H9 (cell line): ENCODE measurements around the gene AFAP1. TPM values are rescaled to one million over a fixed set of nuclear protein-coding genes. Genes with fewer than 3 reads are reported as not detected.

ENCODE experiments used
- DNase-seq: peaks from one replicate; pipeline ENCODE4 v3.0.0-alpha.2; 2017
- H2AFZ ChIP-seq: one replicate; pipeline ENCODE4 v1.6.1; 2013; ENCODE audit warnings: mild to moderate bottlenecking, low read length, control low read depth, moderate library complexity
- H2AK5ac ChIP-seq: 2 replicates; pipeline ENCODE4 v1.6.1; 2013; ENCODE audit warnings: low read length, control low read depth, mixed read lengths; ENCODE audit not compliant: insufficient read length
- H2BK120ac ChIP-seq: one replicate; pipeline ENCODE4 v1.6.1; 2013; ENCODE audit warnings: low read depth, mild to moderate bottlenecking, low read length, control low read depth, inconsistent platforms; ENCODE audit not compliant: poor library complexity, severe bottlenecking
- H2BK12ac ChIP-seq: 2 replicates; pipeline ENCODE4 v1.6.1; 2013; ENCODE audit warnings: low read length, control low read depth, mixed read lengths, low read depth; ENCODE audit not compliant: insufficient read length
- H2BK15ac ChIP-seq: 2 replicates; pipeline ENCODE4 v1.6.1; 2013; ENCODE audit warnings: low read depth, low read length, control low read depth
- H2BK20ac ChIP-seq: one replicate; pipeline ENCODE4 v1.6.1; 2013; ENCODE audit warnings: low read depth, mild to moderate bottlenecking, low read length, control low read depth, inconsistent platforms; ENCODE audit not compliant: poor library complexity, severe bottlenecking
- H2BK5ac ChIP-seq: 2 replicates; pipeline ENCODE4 v1.6.1; 2013; ENCODE audit warnings: low read length, control low read depth, mixed read lengths; ENCODE audit not compliant: insufficient read length
- H3K14ac ChIP-seq: 2 replicates; pipeline ENCODE4 v1.6.1; 2013; ENCODE audit warnings: low read length, control low read depth; ENCODE audit not compliant: insufficient read depth
- H3K18ac ChIP-seq: 2 replicates; pipeline ENCODE4 v1.6.1; 2013; ENCODE audit warnings: low read depth, mild to moderate bottlenecking, mixed read lengths, low read length, control low read depth; ENCODE audit not compliant: insufficient read length
- H3K23ac ChIP-seq: 2 replicates; pipeline ENCODE4 v1.6.1; 2013; ENCODE audit warnings: low read length, control low read depth, mixed read lengths, low read depth; ENCODE audit not compliant: insufficient read length
- H3K23me2 ChIP-seq: 2 replicates; pipeline ENCODE4 v1.6.1; 2013; ENCODE audit warnings: low read depth, mild to moderate bottlenecking, mixed read lengths, low read length, control low read depth; ENCODE audit not compliant: insufficient read length, poor library complexity, severe bottlenecking
- H3K27ac ChIP-seq: 2 replicates; pipeline ENCODE4 v1.5.1; 2013; ENCODE audit warnings: low read length, control low read depth, mixed read lengths, low read depth; ENCODE audit not compliant: insufficient read length
- H3K27me3 ChIP-seq: 2 replicates; pipeline ENCODE4 v1.6.1; 2013; ENCODE audit warnings: low read length, control low read depth, inconsistent platforms; ENCODE audit not compliant: insufficient read depth
- H3K4ac ChIP-seq: 2 replicates; pipeline ENCODE4 v1.6.1; 2013; ENCODE audit warnings: low read depth, mild to moderate bottlenecking, control low read depth, inconsistent platforms, low read length, moderate library complexity
- H3K4me1 ChIP-seq: 2 replicates; pipeline ENCODE4 v1.6.1; 2013; ENCODE audit warnings: low read length, control low read depth, inconsistent platforms; ENCODE audit not compliant: insufficient read depth
- H3K4me2 ChIP-seq: 2 replicates; pipeline ENCODE4 v1.6.1; 2013; ENCODE audit warnings: low read length, control low read depth, mixed read lengths; ENCODE audit not compliant: insufficient read length, insufficient read depth
- H3K56ac ChIP-seq: 2 replicates; pipeline ENCODE4 v1.6.1; 2013; ENCODE audit warnings: low read depth, mild to moderate bottlenecking, mixed read lengths, low read length, control low read depth; ENCODE audit not compliant: insufficient read length
- H3K79me1 ChIP-seq: 2 replicates; pipeline ENCODE4 v1.6.1; 2013; ENCODE audit warnings: low read depth, mild to moderate bottlenecking, moderate library complexity, low read length, control low read depth, inconsistent platforms; ENCODE audit not compliant: insufficient read depth, poor library complexity, severe bottlenecking
- H3K79me2 ChIP-seq: 2 replicates; pipeline ENCODE4 v1.6.1; 2013; ENCODE audit warnings: low read length, control low read depth, inconsistent platforms; ENCODE audit not compliant: insufficient read depth
- H3K9ac ChIP-seq: 2 replicates; pipeline ENCODE4 v1.6.1; 2013; ENCODE audit warnings: low read length, control low read depth, mixed read lengths; ENCODE audit not compliant: insufficient read length; ENCODE audit errors: extremely low read depth
- H3K9me3 ChIP-seq: one replicate; pipeline ENCODE4 v1.6.1; 2013; ENCODE audit warnings: low read depth, low read length, inconsistent platforms; ENCODE audit not compliant: control insufficient read depth
- H3T11ph ChIP-seq: one replicate; pipeline ENCODE4 v1.6.1; 2013; ENCODE audit warnings: mild to moderate bottlenecking, low read length, control low read depth, inconsistent platforms
- H4K20me1 ChIP-seq: one replicate; pipeline ENCODE4 v1.6.1; 2013; ENCODE audit not compliant: control insufficient read depth, insufficient read length, insufficient read depth
- H4K5ac ChIP-seq: 2 replicates; pipeline ENCODE4 v1.6.1; 2013; ENCODE audit warnings: low read depth, mild to moderate bottlenecking, mixed read lengths, low read length, control low read depth; ENCODE audit not compliant: insufficient read length
- H4K8ac ChIP-seq: replicated peaks from 2 replicates; pipeline ENCODE4 v1.6.1; 2013; ENCODE audit warnings: low read length, control low read depth, mixed read lengths, low read depth; ENCODE audit not compliant: insufficient read length
- H4K91ac ChIP-seq: 2 replicates; pipeline ENCODE4 v1.6.1; 2013; ENCODE audit warnings: low read depth, mild to moderate bottlenecking, moderate library complexity, mixed read lengths, low read length, control low read depth; ENCODE audit not compliant: insufficient read length
- H3K27ac Mint-ChIP-seq, 3 experiments: 2 replicates in 2 of 3; 3 replicates in 1 of 3; pipeline ENCODE4 v1.8.0; 2020 to 2021; ENCODE audit warnings: mixed read lengths in 3 of 3, mild to moderate bottlenecking in 1 of 3, moderate library complexity in 1 of 3
- H3K27me3 Mint-ChIP-seq: 2 replicates; pipeline ENCODE4 v1.8.0; 2021; ENCODE audit warnings: low read depth, mild to moderate bottlenecking, moderate library complexity, mixed read lengths
- H3K36me3 Mint-ChIP-seq, 3 experiments: 2 replicates in 2 of 3; 3 replicates in 1 of 3; pipeline ENCODE4 v1.8.0; 2020 to 2021; ENCODE audit warnings: low read depth in 3 of 3, mixed read lengths in 3 of 3; ENCODE audit not compliant: insufficient read depth in 1 of 3
- H3K4me1 Mint-ChIP-seq, 2 experiments: 2 replicates each; pipeline ENCODE4 v1.8.0; 2020; ENCODE audit warnings: mixed read lengths in 2 of 2
- H3K4me3 Mint-ChIP-seq, 2 experiments: 2 replicates in 1 of 2; 3 replicates in 1 of 2; pipeline ENCODE4 v1.8.0; 2020 to 2021; ENCODE audit warnings: mild to moderate bottlenecking in 2 of 2, mixed read lengths in 2 of 2, moderate library complexity in 1 of 2
- H3K9me3 Mint-ChIP-seq, 2 experiments: 2 replicates in 1 of 2; 3 replicates in 1 of 2; pipeline ENCODE4 v1.8.0; 2020; ENCODE audit warnings: mild to moderate bottlenecking in 2 of 2, mixed read lengths in 2 of 2, moderate library complexity in 1 of 2
- CTCF ChIP-seq: fragments of 200-600 bp; sonication (generic); conservative IDR thresholded peaks from 3 replicates; pipeline ENCODE4 v1.8.0; 2021; ENCODE audit warnings: antibody characterized with exemption, mild to moderate bottlenecking
- WGBS: extraction: QIAGEN DNeasy Blood & Tissue Kit; methylation state at CpG from one replicate; pipeline ENCODE4 v1.1.7; 2013; ENCODE audit warnings: missing lambda C conversion rate, low lambda C conversion rate, mixed read lengths; ENCODE audit not compliant: insufficient read length; ENCODE audit errors: extremely low coverage; 5-methylcytosine and 5-hydroxymethylcytosine counted together
- total RNA-seq: library from RNA; stranded (reverse); gene quantifications from 2 replicates; pipeline ENCODE4 v1.2.1, GENCODE V29; 2021

The AFAP1 gene
- total RNA-seq, 1 experiment from 2014 or later, result 6.5 TPM

GRCh38 chr4:7781366-7781765 is 158.3 kb downstream of the AFAP1 start:
- Histone ChIP-seq H3K23me2 (no peaks in the 10 kb centered on the region), H3K4me2 (no peak overlapping the region), H3K27me3 (no peaks in the 10 kb centered on the region), H4K8ac (no peak overlapping the region), H3K4me1 (no peaks in the 10 kb centered on the region), H2BK20ac (no peak overlapping the region), H2BK15ac (no peak overlapping the region), H4K91ac (no peak overlapping the region), H2AK5ac (no peak overlapping the region), H3K23ac (no peak overlapping the region), H3K56ac (no peak overlapping the region), H3K9me3 (no peaks in the 10 kb centered on the region), H3K4ac (no peak overlapping the region), H2BK12ac (no peak overlapping the region), H3K79me2 (no peaks in the 10 kb centered on the region), H4K20me1 (no peaks in the 10 kb centered on the region), H2AFZ (no peak overlapping the region), H3K27ac (no peak overlapping the region), H3K18ac (no peak overlapping the region), H3T11ph (no peak overlapping the region), H3K14ac (no peak overlapping the region), H3K9ac (no peak overlapping the region), H4K5ac (no peak overlapping the region), H3K79me1 (no peaks in the 10 kb centered on the region), H2BK5ac (no peak overlapping the region), H2BK120ac (no peak overlapping the region)
- peaks cover 6 to 29% (median 24%) of the 10 kb centered on the region in 3 experiments for H3K36me3 Mint-ChIP-seq
- DNase-seq, result no peak
- no peak overlapping the region for H3K4me3 Mint-ChIP-seq
- no CpG with 5 or more reads among the region's 13 CpGs for WGBS
- TF ChIP-seq CTCF, result no peak
- no peaks in the 10 kb centered on the region for H3K9me3 Mint-ChIP-seq
- H3K4me1 Mint-ChIP-seq, result no peaks in the 10 kb centered on the region; a peak in 1 of 4 replicates
- peak overlapping the region in 1 of 3 experiments; percentile 54; a peak in 2 of 7 replicates for H3K27ac Mint-ChIP-seq
- H3K27me3 Mint-ChIP-seq, result no peaks in the 10 kb centered on the region
